HAP-1 (cell line): ENCODE results near the gene DAPK2.
A peak's percentile ranks its signal among the peaks of the same experiment; 100 is the strongest.

Source experiments
- DNase-seq, 2 experiments: peaks; one replicate each; pipeline ENCODE4 v3.0.0-alpha.2; 2016 to 2020; ENCODE audit warnings: low spot score in 2 of 2
- H3K27me3 ChIP-seq: fragments of 250-450 bp; sonication (Bioruptor Pico); 2 replicates; pipeline ENCODE4 v1.5.1; 2020; ENCODE audit warnings: low read depth, mild to moderate bottlenecking, moderate library complexity
- H3K36me3 ChIP-seq: fragments of 250-450 bp; sonication (Bioruptor Pico); replicated peaks from 2 replicates; pipeline ENCODE4 v1.5.1; 2020; ENCODE audit warnings: mild to moderate bottlenecking
- H3K4me1 ChIP-seq: fragments of 250-450 bp; sonication (Bioruptor Pico); 2 replicates; pipeline ENCODE4 v1.5.1; 2020; ENCODE audit warnings: mild to moderate bottlenecking
- H3K4me3 ChIP-seq: fragments of 250-450 bp; sonication (Bioruptor Pico); 2 replicates; pipeline ENCODE4 v1.5.1; 2020; ENCODE audit warnings: mild to moderate bottlenecking, moderate library complexity
- H3K9me3 ChIP-seq: fragments of 250-450 bp; sonication (Bioruptor Pico); 2 replicates; pipeline ENCODE4 v1.5.1; 2020; ENCODE audit warnings: mild to moderate bottlenecking, moderate library complexity
- in situ Hi-C: fragments of 300-500 bp; cut with MboI; formaldehyde crosslinking; loops from 3 replicates; pipeline ENCODE4 v1.14.3; 2020; ENCODE audit warnings: low sequenced_read_pairs, inconsistent platforms, mixed read lengths

The DAPK2 gene

GRCh38 chr15:63879211-63879610 lies 167.1 kb downstream of the DAPK2 start:
- Histone ChIP-seq H3K9me3 (no peaks in the 10 kb centered on the region), H3K36me3 (no peaks in the 10 kb centered on the region), H3K4me1 (no peaks in the 10 kb centered on the region), H3K4me3 (no peak overlapping the region), H3K27me3 (no peaks in the 10 kb centered on the region)
- no peak for DNase-seq
- in situ Hi-C loops, result loop anchor here (25.0 kb wide), 1 partner anchor 117 kb away; no protein-coding TSS in a partner anchor

GRCh38 chr15:63877713-63878271 lies 168.5 kb downstream of the DAPK2 start:
- Histone ChIP-seq H3K27me3 (no peaks in the 10 kb centered on the region), H3K4me3 (no peak overlapping the region), H3K36me3 (no peaks in the 10 kb centered on the region), H3K9me3 (no peaks in the 10 kb centered on the region), H3K4me1 (no peaks in the 10 kb centered on the region)
- no peak for DNase-seq
- in situ Hi-C loops, result loop anchor here (25.0 kb wide), 1 partner anchor 115 kb away; no protein-coding TSS in a partner anchor

- H3K9me3 ChIP-seq, result no peaks in the 10 kb centered on the region
- H3K36me3 ChIP-seq, result no peaks in the 10 kb centered on the region
- no peaks in the 10 kb centered on the region for H3K4me1 ChIP-seq
- no peaks in the 10 kb centered on the region for H3K27me3 ChIP-seq
- no peak overlapping the region for H3K4me3 ChIP-seq
- no peak for DNase-seq
- in situ Hi-C loops, result loop anchor here (25.0 kb wide), 1 partner anchor 114 kb away; no protein-coding TSS in a partner anchor
These were observed 170.1 kb downstream of the DAPK2 start for GRCh38 chr15:63876085-63876662.

- DNase-seq, result no peak
- Histone ChIP-seq H3K27me3 (no peaks in the 10 kb centered on the region), H3K4me1 (no peaks in the 10 kb centered on the region), H3K9me3 (no peaks in the 10 kb centered on the region), H3K4me3 (no peak overlapping the region), H3K36me3 (no peaks in the 10 kb centered on the region)
- in situ Hi-C loops, result loop anchor here (25.0 kb wide), 1 partner anchor 112 kb away; no protein-coding TSS in a partner anchor
These were observed 171.7 kb downstream of the DAPK2 start for GRCh38 chr15:63874616-63875015.

- no peaks in the 10 kb centered on the region for H3K9me3 ChIP-seq
- in situ Hi-C loops, result no loop called here
- H3K36me3 ChIP-seq, result no peaks in the 10 kb centered on the region
- no peaks in the 10 kb centered on the region for H3K27me3 ChIP-seq
- no peak overlapping the region for H3K4me3 ChIP-seq
- DNase-seq, result no peak
- H3K4me1 ChIP-seq, result no peaks in the 10 kb centered on the region
These were observed 173.3 kb downstream of the DAPK2 start for GRCh38 chr15:63872759-63873510.

GRCh38 chr15:63870487-63871209 lies 175.6 kb downstream of the DAPK2 start:
- no peak overlapping the region for H3K4me3 ChIP-seq
- H3K9me3 ChIP-seq, result no peaks in the 10 kb centered on the region
- DNase-seq, result peak; percentile 33 to 76
- no peaks in the 10 kb centered on the region for H3K4me1 ChIP-seq
- in situ Hi-C loops, result no loop called here
- H3K36me3 ChIP-seq, result no peaks in the 10 kb centered on the region
- H3K27me3 ChIP-seq, result peaks cover 5% of the 10 kb centered on the region; the same call in 1 of the 2 replicates

- no peaks in the 10 kb centered on the region for H3K9me3 ChIP-seq
- DNase-seq, result no peak
- H3K4me3 ChIP-seq, result no peak overlapping the region
- in situ Hi-C loops, result no loop called here
- no peaks in the 10 kb centered on the region for H3K36me3 ChIP-seq
- no peaks in the 10 kb centered on the region for H3K4me1 ChIP-seq
- H3K27me3 ChIP-seq, result peaks cover 5% of the 10 kb centered on the region; the same call in 1 of the 2 replicates
These were observed 176.3 kb downstream of the DAPK2 start for GRCh38 chr15:63870043-63870394.

GRCh38 chr15:63869371-63870042 lies 176.8 kb downstream of the DAPK2 start:
- Histone ChIP-seq H3K36me3 (no peaks in the 10 kb centered on the region), H3K4me3 (no peak overlapping the region), H3K27me3 (peaks cover 5% of the 10 kb centered on the region; the same call in 1 of the 2 replicates), H3K4me1 (no peaks in the 10 kb centered on the region), H3K9me3 (no peaks in the 10 kb centered on the region)
- in situ Hi-C loops, result no loop called here
- DNase-seq, result no peak

- in situ Hi-C loops, result no loop called here
- H3K36me3 ChIP-seq, result no peaks in the 10 kb centered on the region
- no peak overlapping the region for H3K4me3 ChIP-seq
- H3K9me3 ChIP-seq, result no peaks in the 10 kb centered on the region
- no peak for DNase-seq
- H3K4me1 ChIP-seq, result no peaks in the 10 kb centered on the region
- H3K27me3 ChIP-seq, result peaks cover 5% of the 10 kb centered on the region; the same call in 1 of the 2 replicates
These were observed 182.1 kb downstream of the DAPK2 start for GRCh38 chr15:63864186-63864585.

GRCh38 chr15:63861946-63862517 lies 184.3 kb downstream of the DAPK2 start:
- Histone ChIP-seq H3K4me1 (no peaks in the 10 kb centered on the region), H3K4me3 (no peak overlapping the region), H3K27me3 (no peaks in the 10 kb centered on the region), H3K9me3 (no peaks in the 10 kb centered on the region), H3K36me3 (no peaks in the 10 kb centered on the region)
- in situ Hi-C loops, result no loop called here
- DNase-seq, result no peak

- Histone ChIP-seq H3K4me1 (no peaks in the 10 kb centered on the region), H3K9me3 (no peaks in the 10 kb centered on the region), H3K36me3 (no peaks in the 10 kb centered on the region), H3K4me3 (no peak overlapping the region), H3K27me3 (no peaks in the 10 kb centered on the region)
- in situ Hi-C loops, result no loop called here
- no peak for DNase-seq
These were observed 185.7 kb downstream of the DAPK2 start for GRCh38 chr15:63860555-63860954.

- in situ Hi-C loops, result no loop called here
- Histone ChIP-seq H3K9me3 (no peaks in the 10 kb centered on the region), H3K4me1 (no peaks in the 10 kb centered on the region), H3K4me3 (no peak overlapping the region), H3K27me3 (no peaks in the 10 kb centered on the region), H3K36me3 (no peaks in the 10 kb centered on the region)
- no peak for DNase-seq
These were observed 186.1 kb downstream of the DAPK2 start for GRCh38 chr15:63860155-63860554.

GRCh38 chr15:63858881-63859280 lies 187.4 kb downstream of the DAPK2 start:
- no peak for DNase-seq
- H3K4me1 ChIP-seq, result no peaks in the 10 kb centered on the region
- H3K4me3 ChIP-seq, result no peak overlapping the region
- no peaks in the 10 kb centered on the region for H3K36me3 ChIP-seq
- in situ Hi-C loops, result no loop called here
- no peaks in the 10 kb centered on the region for H3K27me3 ChIP-seq
- H3K9me3 ChIP-seq, result no peaks in the 10 kb centered on the region
